ENCODE data around the gene TEDC1. TPM values are rescaled to one million over a fixed set of nuclear protein-coding genes. Genes with fewer than 3 reads are reported as not detected.

The TEDC1 gene
- total RNA-seq, 1 experiment from 2014 or later: 26.2 TPM

DNA sequence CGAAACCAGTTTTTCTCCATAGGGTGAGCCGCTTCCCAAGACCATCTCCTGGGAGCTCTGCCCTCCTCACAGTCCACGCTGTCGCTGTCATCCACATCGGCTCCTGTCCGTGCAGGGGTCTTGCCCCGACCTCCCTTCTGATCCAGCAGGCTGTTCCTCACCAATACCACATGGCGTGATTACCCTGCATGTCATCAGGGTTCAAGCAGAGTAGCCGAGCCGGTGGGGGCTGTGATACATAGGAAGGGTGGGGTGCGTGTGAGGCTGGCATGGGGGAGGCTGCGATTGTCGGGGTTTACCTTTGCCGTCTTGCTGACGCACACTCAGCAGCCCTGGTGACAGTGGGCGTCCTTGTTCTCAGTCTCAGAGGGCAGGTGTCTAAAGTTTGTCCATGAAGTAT, 17.0 kb downstream of the TEDC1 start:
- H2AK5ac ChIP-seq (ENCODE audit: insufficient read length, low read length): no peak overlapping the region
- no peaks in the 10 kb centered on the region for H3K79me1 ChIP-seq (ENCODE audit: insufficient read depth, low read depth, low read length, poor library complexity, severe bottlenecking)
- no peak overlapping the region for H2BK120ac ChIP-seq (ENCODE audit: low read depth, low read length, poor library complexity, severe bottlenecking)
- H2AFZ ChIP-seq (ENCODE audit: low read length): no peak overlapping the region
- TF ChIP-seq, protein P1, sequence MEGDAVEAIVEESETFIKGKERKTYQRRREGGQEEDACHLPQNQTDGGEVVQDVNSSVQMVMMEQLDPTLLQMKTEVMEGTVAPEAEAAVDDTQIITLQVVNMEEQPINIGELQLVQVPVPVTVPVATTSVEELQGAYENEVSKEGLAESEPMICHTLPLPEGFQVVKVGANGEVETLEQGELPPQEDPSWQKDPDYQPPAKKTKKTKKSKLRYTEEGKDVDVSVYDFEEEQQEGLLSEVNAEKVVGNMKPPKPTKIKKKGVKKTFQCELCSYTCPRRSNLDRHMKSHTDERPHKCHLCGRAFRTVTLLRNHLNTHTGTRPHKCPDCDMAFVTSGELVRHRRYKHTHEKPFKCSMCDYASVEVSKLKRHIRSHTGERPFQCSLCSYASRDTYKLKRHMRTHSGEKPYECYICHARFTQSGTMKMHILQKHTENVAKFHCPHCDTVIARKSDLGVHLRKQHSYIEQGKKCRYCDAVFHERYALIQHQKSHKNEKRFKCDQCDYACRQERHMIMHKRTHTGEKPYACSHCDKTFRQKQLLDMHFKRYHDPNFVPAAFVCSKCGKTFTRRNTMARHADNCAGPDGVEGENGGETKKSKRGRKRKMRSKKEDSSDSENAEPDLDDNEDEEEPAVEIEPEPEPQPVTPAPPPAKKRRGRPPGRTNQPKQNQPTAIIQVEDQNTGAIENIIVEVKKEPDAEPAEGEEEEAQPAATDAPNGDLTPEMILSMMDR (conservative IDR thresholded peaks at IDR 0.05): no peak
- no peak overlapping the region for H3K14ac ChIP-seq (ENCODE audit: insufficient read depth, low read length)
- H3K23me2 ChIP-seq (ENCODE audit: insufficient read length, low read depth, low read length, poor library complexity, severe bottlenecking): no peaks in the 10 kb centered on the region
- H3K9me3 ChIP-seq (ENCODE audit: control insufficient read depth, low read depth, low read length): no peaks in the 10 kb centered on the region
- H3K56ac ChIP-seq (ENCODE audit: insufficient read length, low read depth, low read length): no peak overlapping the region
- no peak overlapping the region for H3K4me2 ChIP-seq (ENCODE audit: insufficient read depth, insufficient read length, low read length)
- DNase-seq: no peak
- H4K20me1 ChIP-seq (ENCODE audit: control insufficient read depth, insufficient read depth, insufficient read length): no peaks in the 10 kb centered on the region
- no peak overlapping the region for H3K18ac ChIP-seq (ENCODE audit: insufficient read length, low read depth, low read length)
- H4K8ac ChIP-seq (replicated peaks; ENCODE audit: insufficient read length, low read depth, low read length): no peak overlapping the region
- no peaks in the 10 kb centered on the region for H3K79me2 ChIP-seq (ENCODE audit: insufficient read depth, low read length)
- H3K23ac ChIP-seq (ENCODE audit: insufficient read length, low read depth, low read length): no peak overlapping the region
- H2BK5ac ChIP-seq (ENCODE audit: insufficient read length, low read length): no peak overlapping the region
- no peaks in the 10 kb centered on the region for H3K4me1 ChIP-seq (ENCODE audit: insufficient read depth, low read length)
- Mint-ChIP-seq H3K4me3 (no peak overlapping the region), H3K36me3 (ENCODE audit: insufficient read depth in 1 of 3, low read depth in 3 of 3) (no peaks in the 10 kb centered on the region; a peak in 1 of 7 replicates), H3K27ac (no peak overlapping the region), H3K4me1 (no peaks in the 10 kb centered on the region), H3K9me3 (peaks cover 0 to 21% of the 10 kb centered on the region in 2 experiments; a peak in 3 of 5 replicates), H3K27me3 (ENCODE audit: low read depth) (peaks cover 49% of the 10 kb centered on the region)
- H3K27ac ChIP-seq (ENCODE audit: insufficient read length, low read depth, low read length): no peak overlapping the region
- no peak overlapping the region for H3K9ac ChIP-seq (ENCODE audit: extremely low read depth, insufficient read length, low read length)
- no peak overlapping the region for H2BK12ac ChIP-seq (ENCODE audit: insufficient read length, low read depth, low read length)
- H2BK20ac ChIP-seq (ENCODE audit: low read depth, low read length, poor library complexity, severe bottlenecking): no peak overlapping the region
- H3T11ph ChIP-seq (ENCODE audit: low read length): no peak overlapping the region
- H2BK15ac ChIP-seq (ENCODE audit: low read depth, low read length): no peak overlapping the region
- H3K27me3 ChIP-seq (ENCODE audit: insufficient read depth, low read length): no peaks in the 10 kb centered on the region; the same call in 1 of the 2 replicates
- no peak overlapping the region for H3K4ac ChIP-seq (ENCODE audit: low read depth, low read length)
- H4K91ac ChIP-seq (ENCODE audit: insufficient read length, low read depth, low read length): no peak overlapping the region
- H4K5ac ChIP-seq (ENCODE audit: insufficient read length, low read depth, low read length): no peak overlapping the region
- no CpG with 5 or more reads among the region's 16 CpGs for WGBS (ENCODE audit: extremely low coverage, insufficient read length, low lambda C conversion rate)

All from H9 (cell line).